ENCODE measurements around the gene OR5W2.
"Not testable (repeated sequence)": the region's sequence is repeated elsewhere in the genome, so short reads cannot be mapped to it uniquely, and the experiment has no call there.

The OR5W2 gene

DNA sequence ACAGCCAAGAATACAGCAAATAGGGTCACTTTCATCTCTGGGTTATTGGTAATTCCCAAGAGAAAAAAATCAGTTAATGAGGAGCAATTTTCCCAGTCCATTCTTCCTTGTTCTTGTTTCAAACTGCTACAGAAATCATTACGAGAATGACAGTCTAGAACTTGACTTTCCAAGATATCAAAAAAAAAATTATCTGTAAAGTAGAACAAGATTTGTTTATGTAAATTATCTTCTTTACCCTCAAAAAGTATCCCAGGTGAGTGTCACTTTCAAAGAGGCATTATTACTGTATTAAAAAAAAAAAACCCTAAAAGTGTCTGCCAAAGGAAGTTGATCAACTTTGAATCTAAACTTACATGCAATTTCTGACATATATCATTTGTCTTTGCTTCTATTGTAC, at the start of gene OR5W2:
Gene OR5W2, minus strand, starts transcription at position 101 of the 400 bp plus-strand sequence. Its CDS starts 0 bp downstream, at position 101.
- no peaks in the 10 kb centered on the region for H3K27me3 ChIP-seq (ENCODE audit: control insufficient read depth, insufficient read depth, low read length)
- no peak for DNase-seq (ENCODE audit: low read depth, low spot score)
- H3K4me3 ChIP-seq (ENCODE audit: low read length) = no peak within 1 kb of the TSS
- no peak within 1 kb of the TSS for H3K27ac ChIP-seq (ENCODE audit: low read length)
- WGBS (ENCODE audit: insufficient coverage, insufficient read length) = no CpG with 5 or more reads among the region's 1 CpG
- no peaks in the 10 kb centered on the region for H3K9me3 ChIP-seq (ENCODE audit: control insufficient read depth, insufficient read depth, low read length)
- H3K4me1 ChIP-seq (ENCODE audit: control insufficient read depth, insufficient read depth, low read length) = no peaks in the 10 kb centered on the region
- H3K36me3 ChIP-seq (ENCODE audit: control insufficient read depth, insufficient read depth, low read length) = no peaks in the 10 kb centered on the region

DNA sequence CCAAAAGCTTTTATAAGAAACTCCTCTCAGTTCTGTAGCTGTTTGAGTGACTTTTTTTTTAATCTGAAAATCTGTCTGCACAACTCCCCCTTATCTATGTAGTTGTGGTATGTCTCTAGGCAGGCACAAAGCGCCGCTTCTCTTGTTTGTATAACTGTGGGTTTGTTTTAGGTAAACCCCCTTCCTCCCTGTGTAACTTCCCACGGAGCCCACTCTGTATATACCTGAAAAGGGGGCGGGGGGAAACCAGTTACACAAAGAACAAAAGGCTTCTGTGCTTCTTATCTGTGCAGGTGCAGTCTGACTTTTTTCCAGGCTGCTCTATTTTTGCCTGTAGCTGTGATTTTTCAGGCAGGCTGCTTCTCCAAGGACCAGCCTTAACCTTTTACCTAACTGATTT, 42.1 kb upstream of the OR5W2 start:
- Histone ChIP-seq H3K27ac (ENCODE audit: low read length) (no peak overlapping the region), H3K9me3 (ENCODE audit: control insufficient read depth, insufficient read depth, low read length) (no peaks in the 10 kb centered on the region), H3K4me1 (ENCODE audit: control insufficient read depth, insufficient read depth, low read length) (no peaks in the 10 kb centered on the region), H3K4me3 (ENCODE audit: low read length) (no peak overlapping the region), H3K36me3 (ENCODE audit: control insufficient read depth, insufficient read depth, low read length) (no peaks in the 10 kb centered on the region), H3K27me3 (ENCODE audit: control insufficient read depth, insufficient read depth, low read length) (no peaks in the 10 kb centered on the region)
- DNase-seq (ENCODE audit: low read depth, low spot score) = no peak
- no CpG with 5 or more reads among the region's 4 CpGs for WGBS (ENCODE audit: insufficient coverage, insufficient read length)

DNA sequence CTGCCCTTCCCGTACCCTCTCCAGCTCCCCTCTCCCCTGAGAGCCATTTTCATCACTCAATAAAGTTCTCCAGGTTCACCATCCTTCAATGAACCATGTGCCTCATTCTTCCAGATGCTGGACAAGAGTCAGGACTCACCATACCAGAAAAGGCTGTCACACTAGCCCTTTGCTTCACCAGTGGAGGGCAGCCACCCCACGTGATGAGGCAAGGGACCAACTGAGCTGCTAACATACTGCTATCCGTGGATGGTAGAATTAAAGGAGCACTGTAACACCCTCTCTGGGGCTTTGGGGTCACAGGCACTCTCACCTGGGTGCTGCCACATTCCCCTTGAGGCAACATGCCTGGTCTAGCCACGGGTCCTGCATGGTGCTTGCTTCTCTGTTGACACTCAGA, 34.9 kb upstream of the OR5W2 start:
- no peak for DNase-seq (ENCODE audit: low read depth, low spot score)
- Histone ChIP-seq H3K27ac (ENCODE audit: low read length) (no peak overlapping the region), H3K9me3 (ENCODE audit: control insufficient read depth, insufficient read depth, low read length) (no peaks in the 10 kb centered on the region), H3K4me3 (ENCODE audit: low read length) (no peak overlapping the region), H3K36me3 (ENCODE audit: control insufficient read depth, insufficient read depth, low read length) (no peaks in the 10 kb centered on the region), H3K4me1 (ENCODE audit: control insufficient read depth, insufficient read depth, low read length) (no peaks in the 10 kb centered on the region), H3K27me3 (ENCODE audit: control insufficient read depth, insufficient read depth, low read length) (no peaks in the 10 kb centered on the region)
- WGBS (ENCODE audit: insufficient coverage, insufficient read length) = no CpG with 5 or more reads among the region's 4 CpGs

DNA sequence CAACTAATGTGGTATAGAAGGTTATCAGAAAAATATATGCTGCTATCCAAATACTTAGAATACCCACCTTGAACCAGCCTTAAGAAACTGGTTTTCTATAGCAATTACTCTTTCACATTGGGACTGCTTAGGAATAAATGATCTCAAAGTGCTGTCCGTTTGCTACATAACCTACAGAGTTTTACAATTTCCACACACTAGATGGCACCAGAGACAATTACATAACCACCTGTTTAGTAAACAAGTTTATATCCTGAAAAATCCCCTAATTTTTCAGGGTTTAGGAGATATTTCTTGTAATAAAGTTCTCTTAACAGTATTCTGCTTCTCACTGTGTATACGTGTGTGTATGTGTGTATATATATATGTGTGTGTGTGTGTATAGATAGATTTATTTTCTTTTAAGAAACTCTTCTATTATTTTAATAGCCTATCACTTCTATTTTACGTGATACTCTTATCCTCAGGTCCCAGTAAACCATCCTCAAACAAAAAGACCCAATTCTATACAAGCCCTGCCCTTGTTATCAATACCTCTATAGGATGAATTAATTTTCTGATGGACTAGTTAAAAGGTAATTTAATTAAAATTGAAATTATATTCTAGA, 28.5 kb upstream of the OR5W2 start:
- Histone ChIP-seq H3K4me3 (ENCODE audit: low read length) (no peak overlapping the region), H3K36me3 (ENCODE audit: control insufficient read depth, insufficient read depth, low read length) (no peaks in the 10 kb centered on the region), H3K27ac (ENCODE audit: low read length) (no peak overlapping the region), H3K9me3 (ENCODE audit: control insufficient read depth, insufficient read depth, low read length) (no peaks in the 10 kb centered on the region), H3K4me1 (ENCODE audit: control insufficient read depth, insufficient read depth, low read length) (no peaks in the 10 kb centered on the region), H3K27me3 (ENCODE audit: control insufficient read depth, insufficient read depth, low read length) (no peaks in the 10 kb centered on the region)
- no CpG with 5 or more reads among the region's 3 CpGs for WGBS (ENCODE audit: insufficient coverage, insufficient read length)
- DNase-seq (ENCODE audit: low read depth, low spot score) = no peak

DNA sequence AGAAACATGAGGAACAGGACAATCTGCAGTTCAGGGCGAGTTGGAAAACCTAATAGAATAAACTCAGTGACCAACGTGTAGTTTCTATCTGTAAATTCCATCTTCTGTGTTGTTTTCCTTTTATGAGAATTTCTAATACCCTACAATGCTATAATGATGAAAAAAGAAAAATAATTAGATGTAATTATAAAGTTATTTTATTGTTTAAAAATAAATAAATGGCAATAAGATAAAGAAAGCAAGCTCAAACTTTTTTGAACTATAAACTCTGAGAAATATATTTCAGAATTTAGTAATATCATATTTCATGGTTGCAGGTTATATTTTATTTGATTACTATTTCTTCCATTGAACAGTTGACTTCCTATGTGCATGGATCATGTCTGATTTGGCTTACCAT, 21.9 kb upstream of the OR5W2 start, which contains the start of gene OR5I1:
Gene OR5I1, minus strand, starts transcription at position 101 of the 400 bp plus-strand sequence. Its CDS starts 0 bp downstream, at position 101.
- WGBS (ENCODE audit: insufficient coverage, insufficient read length) = no CpG with 5 or more reads among the region's 2 CpGs
- H3K36me3 ChIP-seq (ENCODE audit: control insufficient read depth, insufficient read depth, low read length) = no peaks in the 10 kb centered on the region
- no peaks in the 10 kb centered on the region for H3K9me3 ChIP-seq (ENCODE audit: control insufficient read depth, insufficient read depth, low read length)
- H3K27ac ChIP-seq (ENCODE audit: low read length) = no peak within 1 kb of the TSS
- H3K4me1 ChIP-seq (ENCODE audit: control insufficient read depth, insufficient read depth, low read length) = no peaks in the 10 kb centered on the region
- H3K27me3 ChIP-seq (ENCODE audit: control insufficient read depth, insufficient read depth, low read length) = no peaks in the 10 kb centered on the region
- DNase-seq (ENCODE audit: low read depth, low spot score) = no peak
- H3K4me3 ChIP-seq (ENCODE audit: low read length) = no peak within 1 kb of the TSS

DNA sequence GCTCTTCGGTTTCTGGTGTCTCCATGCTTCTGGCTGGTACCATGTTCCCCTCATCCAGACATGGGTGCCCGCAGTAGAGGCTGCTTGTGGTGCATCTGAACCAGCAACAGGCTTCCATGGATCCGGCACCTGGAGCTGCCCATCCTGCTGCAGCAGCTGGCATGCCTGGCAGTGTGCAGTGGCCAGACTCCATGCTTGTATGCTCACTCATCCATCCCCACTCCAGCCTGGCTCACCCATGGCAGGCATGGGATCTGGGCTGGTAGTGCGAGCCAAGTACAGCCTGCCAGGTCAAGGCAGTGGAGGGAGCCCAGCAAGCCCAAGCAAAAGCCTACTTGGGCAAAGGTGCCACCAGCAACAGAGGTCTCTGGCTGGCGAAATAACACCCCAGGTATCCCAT, 6.2 kb upstream of the OR5W2 start:
- no CpG with 5 or more reads among the region's 5 CpGs for WGBS (ENCODE audit: insufficient coverage, insufficient read length)
- no peak for DNase-seq (ENCODE audit: low read depth, low spot score)
- H3K9me3 ChIP-seq (ENCODE audit: control insufficient read depth, insufficient read depth, low read length) = no peaks in the 10 kb centered on the region; the same call in 1 of the 2 replicates
- no peak overlapping the region for H3K27ac ChIP-seq (ENCODE audit: low read length)
- no peak overlapping the region for H3K4me3 ChIP-seq (ENCODE audit: low read length)
- no peaks in the 10 kb centered on the region for H3K27me3 ChIP-seq (ENCODE audit: control insufficient read depth, insufficient read depth, low read length)
- no peaks in the 10 kb centered on the region for H3K36me3 ChIP-seq (ENCODE audit: control insufficient read depth, insufficient read depth, low read length)
- no peaks in the 10 kb centered on the region for H3K4me1 ChIP-seq (ENCODE audit: control insufficient read depth, insufficient read depth, low read length)

DNA sequence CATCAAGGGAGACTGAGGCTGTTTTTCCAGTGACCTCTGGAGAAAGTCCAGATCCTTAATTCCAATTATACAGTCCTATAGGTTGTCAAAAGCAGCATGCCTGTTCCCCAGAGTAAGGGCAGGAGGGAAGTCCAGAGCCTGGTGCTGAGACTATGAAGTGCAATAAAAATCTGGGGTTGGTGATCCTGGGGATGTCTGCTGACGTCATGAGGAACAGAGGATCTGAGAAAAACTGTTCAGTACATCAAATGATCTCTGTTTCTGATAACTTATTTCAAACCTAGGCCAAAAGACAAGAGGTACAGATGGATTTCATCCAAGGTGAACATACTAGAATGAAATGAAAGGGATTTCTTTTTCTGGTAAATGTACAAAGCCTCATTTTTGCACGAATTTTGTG, 12.1 kb downstream of the OR5W2 start:
- H3K27ac ChIP-seq (ENCODE audit: low read length) = no peak overlapping the region
- DNase-seq (ENCODE audit: low read depth, low spot score) = no peak
- no CpG with 5 or more reads among the region's 2 CpGs for WGBS (ENCODE audit: insufficient coverage, insufficient read length)
- H3K4me3 ChIP-seq (ENCODE audit: low read length) = no peak overlapping the region
- no peaks in the 10 kb centered on the region for H3K4me1 ChIP-seq (ENCODE audit: control insufficient read depth, insufficient read depth, low read length)
- H3K27me3 ChIP-seq (ENCODE audit: control insufficient read depth, insufficient read depth, low read length) = no peaks in the 10 kb centered on the region
- no peaks in the 10 kb centered on the region for H3K9me3 ChIP-seq (ENCODE audit: control insufficient read depth, insufficient read depth, low read length)
- H3K36me3 ChIP-seq (ENCODE audit: control insufficient read depth, insufficient read depth, low read length) = no peaks in the 10 kb centered on the region

DNA sequence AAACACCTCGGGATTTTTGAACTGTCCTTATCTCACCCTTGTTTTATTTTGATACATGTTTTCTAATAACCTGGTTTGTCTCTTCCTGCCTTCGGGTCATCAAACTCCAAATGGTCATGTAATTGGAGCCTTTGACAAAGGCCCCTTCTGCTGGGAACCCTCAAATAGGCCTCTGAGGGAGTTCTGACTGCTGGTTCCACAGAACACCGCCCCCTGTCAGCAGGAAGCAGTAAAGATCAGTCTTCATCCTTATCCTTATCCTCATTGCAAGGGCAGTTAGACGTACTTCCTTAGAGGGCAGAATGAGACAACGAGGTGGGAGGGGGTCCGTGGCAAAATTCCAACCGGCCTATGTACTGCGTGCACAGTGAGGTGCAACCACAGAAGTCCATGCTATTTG, 19.2 kb downstream of the OR5W2 start:
- DNase-seq (ENCODE audit: low read depth, low spot score) = peak; percentile 18
- no CpG with 5 or more reads among the region's 8 CpGs for WGBS (ENCODE audit: insufficient coverage, insufficient read length)
- Histone ChIP-seq H3K4me3 (ENCODE audit: low read length) (no peak overlapping the region), H3K36me3 (ENCODE audit: control insufficient read depth, insufficient read depth, low read length) (no peaks in the 10 kb centered on the region), H3K27ac (ENCODE audit: low read length) (no peak overlapping the region), H3K27me3 (ENCODE audit: control insufficient read depth, insufficient read depth, low read length) (no peaks in the 10 kb centered on the region), H3K4me1 (ENCODE audit: control insufficient read depth, insufficient read depth, low read length) (no peaks in the 10 kb centered on the region), H3K9me3 (ENCODE audit: control insufficient read depth, insufficient read depth, low read length) (no peaks in the 10 kb centered on the region)

DNA sequence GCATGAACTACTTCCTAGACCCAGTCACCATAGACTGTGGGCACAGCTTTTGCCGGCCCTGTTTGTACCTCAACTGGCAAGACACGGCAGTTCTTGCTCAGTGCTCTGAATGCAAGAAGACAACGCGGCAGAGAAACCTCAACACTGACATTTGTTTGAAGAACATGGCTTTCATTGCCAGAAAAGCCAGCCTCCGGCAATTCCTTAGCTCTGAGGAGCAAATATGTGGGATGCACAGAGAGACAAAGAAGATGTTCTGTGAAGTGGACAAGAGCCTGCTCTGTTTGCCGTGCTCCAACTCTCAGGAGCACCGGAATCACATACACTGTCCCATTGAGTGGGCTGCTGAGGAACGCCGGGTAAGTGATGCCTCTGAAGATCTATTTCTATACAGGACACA, 28.9 kb downstream of the OR5W2 start:
- H3K4me3 ChIP-seq (ENCODE audit: low read length); H3K36me3 ChIP-seq (ENCODE audit: control insufficient read depth, insufficient read depth, low read length): not testable (repeated sequence)
- WGBS (ENCODE audit: insufficient coverage, insufficient read length) = no CpG with 5 or more reads among the region's 9 CpGs

DNA sequence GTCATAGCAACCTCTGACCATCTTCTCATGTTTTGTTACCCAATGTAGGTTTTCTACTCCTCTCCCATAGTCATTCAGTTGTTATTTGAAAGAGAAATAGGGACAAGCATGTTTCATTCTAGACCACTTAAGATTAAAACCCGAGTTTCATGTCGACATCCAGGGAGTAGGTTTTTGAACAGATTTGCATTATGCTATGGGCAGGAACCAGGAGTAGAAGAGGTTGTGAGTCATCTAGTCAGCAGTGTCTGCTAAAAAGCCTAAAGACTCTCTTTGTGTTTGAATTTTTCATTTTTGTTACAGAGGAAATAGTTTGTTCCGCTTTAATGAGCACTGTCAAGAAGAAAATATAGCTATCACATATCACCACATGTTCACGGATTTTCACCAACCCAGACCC, 29.4 kb downstream of the OR5W2 start:
- H3K36me3 ChIP-seq (ENCODE audit: control insufficient read depth, insufficient read depth, low read length); H3K27me3 ChIP-seq (ENCODE audit: control insufficient read depth, insufficient read depth, low read length); H3K9me3 ChIP-seq (ENCODE audit: control insufficient read depth, insufficient read depth, low read length); H3K4me1 ChIP-seq (ENCODE audit: control insufficient read depth, insufficient read depth, low read length); H3K4me3 ChIP-seq (ENCODE audit: low read length); DNase-seq (ENCODE audit: low read depth, low spot score); H3K27ac ChIP-seq (ENCODE audit: low read length): not testable (repeated sequence)
- no CpG with 5 or more reads among the region's 4 CpGs for WGBS (ENCODE audit: insufficient coverage, insufficient read length)

More for the DNA sequence above, 28.9 kb downstream of the OR5W2 start:
- not testable (repeated sequence) for H3K4me1 ChIP-seq (ENCODE audit: control insufficient read depth, insufficient read depth, low read length); H3K27me3 ChIP-seq (ENCODE audit: control insufficient read depth, insufficient read depth, low read length); DNase-seq (ENCODE audit: low read depth, low spot score); H3K9me3 ChIP-seq (ENCODE audit: control insufficient read depth, insufficient read depth, low read length); H3K27ac ChIP-seq (ENCODE audit: low read length)

DNA sequence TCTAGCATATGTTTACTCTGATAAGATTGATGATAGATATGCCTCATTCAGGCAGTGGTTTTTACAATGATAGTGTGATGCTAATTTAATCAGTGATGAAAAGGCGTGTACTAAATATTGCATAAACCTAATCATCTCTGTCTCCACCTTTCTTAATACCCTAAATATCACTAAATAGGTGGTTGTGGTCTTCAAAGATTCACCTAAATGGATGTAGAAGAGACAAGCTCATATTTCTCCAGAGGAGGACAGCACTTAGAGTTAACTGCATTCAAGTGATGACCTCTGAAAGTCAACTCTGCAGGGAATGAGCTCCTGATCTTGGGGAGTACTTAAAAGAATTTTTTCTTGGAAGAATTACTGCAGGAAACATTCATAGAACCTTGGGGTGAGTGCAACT, 31.4 kb downstream of the OR5W2 start, which contains the start of gene TRIM51:
Gene TRIM51, plus strand, starts transcription at position 301 of the 400 bp plus-strand sequence. CDS start 2,132 bp downstream, outside the sequence.
- DNase-seq (ENCODE audit: low read depth, low spot score); H3K36me3 ChIP-seq (ENCODE audit: control insufficient read depth, insufficient read depth, low read length); H3K4me3 ChIP-seq (ENCODE audit: low read length); H3K4me1 ChIP-seq (ENCODE audit: control insufficient read depth, insufficient read depth, low read length); H3K9me3 ChIP-seq (ENCODE audit: control insufficient read depth, insufficient read depth, low read length); H3K27ac ChIP-seq (ENCODE audit: low read length); H3K27me3 ChIP-seq (ENCODE audit: control insufficient read depth, insufficient read depth, low read length): not testable (repeated sequence)
- no CpG with 5 or more reads among the region's 1 CpG for WGBS (ENCODE audit: insufficient coverage, insufficient read length)
